H9 (cell line): Measurements from ENCODE around the gene RAPSN. TPM values are rescaled to one million over a fixed set of nuclear protein-coding genes. Genes with fewer than 3 reads are reported as not detected.

Experiments
- DNase-seq: peaks from one replicate; pipeline ENCODE4 v3.0.0-alpha.2; 2017
- H2AFZ ChIP-seq: one replicate; pipeline ENCODE4 v1.6.1; 2013; ENCODE audit warnings: mild to moderate bottlenecking, low read length, control low read depth, moderate library complexity
- H2AK5ac ChIP-seq: 2 replicates; pipeline ENCODE4 v1.6.1; 2013; ENCODE audit warnings: low read length, control low read depth, mixed read lengths; ENCODE audit not compliant: insufficient read length
- H2BK120ac ChIP-seq: one replicate; pipeline ENCODE4 v1.6.1; 2013; ENCODE audit warnings: low read depth, mild to moderate bottlenecking, low read length, control low read depth, inconsistent platforms; ENCODE audit not compliant: poor library complexity, severe bottlenecking
- H2BK12ac ChIP-seq: 2 replicates; pipeline ENCODE4 v1.6.1; 2013; ENCODE audit warnings: low read length, control low read depth, mixed read lengths, low read depth; ENCODE audit not compliant: insufficient read length
- H2BK15ac ChIP-seq: 2 replicates; pipeline ENCODE4 v1.6.1; 2013; ENCODE audit warnings: low read depth, low read length, control low read depth
- H2BK20ac ChIP-seq: one replicate; pipeline ENCODE4 v1.6.1; 2013; ENCODE audit warnings: low read depth, mild to moderate bottlenecking, low read length, control low read depth, inconsistent platforms; ENCODE audit not compliant: poor library complexity, severe bottlenecking
- H2BK5ac ChIP-seq: 2 replicates; pipeline ENCODE4 v1.6.1; 2013; ENCODE audit warnings: low read length, control low read depth, mixed read lengths; ENCODE audit not compliant: insufficient read length
- H3K14ac ChIP-seq: 2 replicates; pipeline ENCODE4 v1.6.1; 2013; ENCODE audit warnings: low read length, control low read depth; ENCODE audit not compliant: insufficient read depth
- H3K18ac ChIP-seq: 2 replicates; pipeline ENCODE4 v1.6.1; 2013; ENCODE audit warnings: low read depth, mild to moderate bottlenecking, mixed read lengths, low read length, control low read depth; ENCODE audit not compliant: insufficient read length
- H3K23ac ChIP-seq: 2 replicates; pipeline ENCODE4 v1.6.1; 2013; ENCODE audit warnings: low read length, control low read depth, mixed read lengths, low read depth; ENCODE audit not compliant: insufficient read length
- H3K23me2 ChIP-seq: 2 replicates; pipeline ENCODE4 v1.6.1; 2013; ENCODE audit warnings: low read depth, mild to moderate bottlenecking, mixed read lengths, low read length, control low read depth; ENCODE audit not compliant: insufficient read length, poor library complexity, severe bottlenecking
- H3K27ac ChIP-seq: 2 replicates; pipeline ENCODE4 v1.5.1; 2013; ENCODE audit warnings: low read length, control low read depth, mixed read lengths, low read depth; ENCODE audit not compliant: insufficient read length
- H3K27me3 ChIP-seq: 2 replicates; pipeline ENCODE4 v1.6.1; 2013; ENCODE audit warnings: low read length, control low read depth, inconsistent platforms; ENCODE audit not compliant: insufficient read depth
- H3K4ac ChIP-seq: 2 replicates; pipeline ENCODE4 v1.6.1; 2013; ENCODE audit warnings: low read depth, mild to moderate bottlenecking, control low read depth, inconsistent platforms, low read length, moderate library complexity
- H3K4me1 ChIP-seq: 2 replicates; pipeline ENCODE4 v1.6.1; 2013; ENCODE audit warnings: low read length, control low read depth, inconsistent platforms; ENCODE audit not compliant: insufficient read depth
- H3K4me2 ChIP-seq: 2 replicates; pipeline ENCODE4 v1.6.1; 2013; ENCODE audit warnings: low read length, control low read depth, mixed read lengths; ENCODE audit not compliant: insufficient read length, insufficient read depth
- H3K56ac ChIP-seq: 2 replicates; pipeline ENCODE4 v1.6.1; 2013; ENCODE audit warnings: low read depth, mild to moderate bottlenecking, mixed read lengths, low read length, control low read depth; ENCODE audit not compliant: insufficient read length
- H3K79me1 ChIP-seq: 2 replicates; pipeline ENCODE4 v1.6.1; 2013; ENCODE audit warnings: low read depth, mild to moderate bottlenecking, moderate library complexity, low read length, control low read depth, inconsistent platforms; ENCODE audit not compliant: insufficient read depth, poor library complexity, severe bottlenecking
- H3K79me2 ChIP-seq: 2 replicates; pipeline ENCODE4 v1.6.1; 2013; ENCODE audit warnings: low read length, control low read depth, inconsistent platforms; ENCODE audit not compliant: insufficient read depth
- H3K9ac ChIP-seq: 2 replicates; pipeline ENCODE4 v1.6.1; 2013; ENCODE audit warnings: low read length, control low read depth, mixed read lengths; ENCODE audit not compliant: insufficient read length; ENCODE audit errors: extremely low read depth
- H3K9me3 ChIP-seq: one replicate; pipeline ENCODE4 v1.6.1; 2013; ENCODE audit warnings: low read depth, low read length, inconsistent platforms; ENCODE audit not compliant: control insufficient read depth
- H3T11ph ChIP-seq: one replicate; pipeline ENCODE4 v1.6.1; 2013; ENCODE audit warnings: mild to moderate bottlenecking, low read length, control low read depth, inconsistent platforms
- H4K20me1 ChIP-seq: one replicate; pipeline ENCODE4 v1.6.1; 2013; ENCODE audit not compliant: control insufficient read depth, insufficient read length, insufficient read depth
- H4K5ac ChIP-seq: 2 replicates; pipeline ENCODE4 v1.6.1; 2013; ENCODE audit warnings: low read depth, mild to moderate bottlenecking, mixed read lengths, low read length, control low read depth; ENCODE audit not compliant: insufficient read length
- H4K8ac ChIP-seq: replicated peaks from 2 replicates; pipeline ENCODE4 v1.6.1; 2013; ENCODE audit warnings: low read length, control low read depth, mixed read lengths, low read depth; ENCODE audit not compliant: insufficient read length
- H4K91ac ChIP-seq: 2 replicates; pipeline ENCODE4 v1.6.1; 2013; ENCODE audit warnings: low read depth, mild to moderate bottlenecking, moderate library complexity, mixed read lengths, low read length, control low read depth; ENCODE audit not compliant: insufficient read length
- H3K27ac Mint-ChIP-seq, 3 experiments: 2 replicates in 2 of 3; 3 replicates in 1 of 3; pipeline ENCODE4 v1.8.0; 2020 to 2021; ENCODE audit warnings: mixed read lengths in 3 of 3, mild to moderate bottlenecking in 1 of 3, moderate library complexity in 1 of 3
- H3K27me3 Mint-ChIP-seq: 2 replicates; pipeline ENCODE4 v1.8.0; 2021; ENCODE audit warnings: low read depth, mild to moderate bottlenecking, moderate library complexity, mixed read lengths
- H3K36me3 Mint-ChIP-seq, 3 experiments: 2 replicates in 2 of 3; 3 replicates in 1 of 3; pipeline ENCODE4 v1.8.0; 2020 to 2021; ENCODE audit warnings: low read depth in 3 of 3, mixed read lengths in 3 of 3; ENCODE audit not compliant: insufficient read depth in 1 of 3
- H3K4me1 Mint-ChIP-seq, 2 experiments: 2 replicates each; pipeline ENCODE4 v1.8.0; 2020; ENCODE audit warnings: mixed read lengths in 2 of 2
- H3K4me3 Mint-ChIP-seq, 2 experiments: 2 replicates in 1 of 2; 3 replicates in 1 of 2; pipeline ENCODE4 v1.8.0; 2020 to 2021; ENCODE audit warnings: mild to moderate bottlenecking in 2 of 2, mixed read lengths in 2 of 2, moderate library complexity in 1 of 2
- H3K9me3 Mint-ChIP-seq, 2 experiments: 2 replicates in 1 of 2; 3 replicates in 1 of 2; pipeline ENCODE4 v1.8.0; 2020; ENCODE audit warnings: mild to moderate bottlenecking in 2 of 2, mixed read lengths in 2 of 2, moderate library complexity in 1 of 2
- WGBS: extraction: QIAGEN DNeasy Blood & Tissue Kit; methylation state at CpG from one replicate; pipeline ENCODE4 v1.1.7; 2013; ENCODE audit warnings: missing lambda C conversion rate, low lambda C conversion rate, mixed read lengths; ENCODE audit not compliant: insufficient read length; ENCODE audit errors: extremely low coverage; 5-methylcytosine and 5-hydroxymethylcytosine counted together
- total RNA-seq: library from RNA; stranded (reverse); gene quantifications from 2 replicates; pipeline ENCODE4 v1.2.1, GENCODE V29; 2021
- TF ChIP-seq, protein P1 (sequence below): fragments of 200-600 bp; sonication (generic); conservative IDR thresholded peaks from 3 replicates; pipeline ENCODE4 v1.8.0; 2021; ENCODE audit warnings: antibody characterized with exemption, mild to moderate bottlenecking

The RAPSN gene
- total RNA-seq, 1 experiment from 2014 or later = 0.48 TPM

DNA sequence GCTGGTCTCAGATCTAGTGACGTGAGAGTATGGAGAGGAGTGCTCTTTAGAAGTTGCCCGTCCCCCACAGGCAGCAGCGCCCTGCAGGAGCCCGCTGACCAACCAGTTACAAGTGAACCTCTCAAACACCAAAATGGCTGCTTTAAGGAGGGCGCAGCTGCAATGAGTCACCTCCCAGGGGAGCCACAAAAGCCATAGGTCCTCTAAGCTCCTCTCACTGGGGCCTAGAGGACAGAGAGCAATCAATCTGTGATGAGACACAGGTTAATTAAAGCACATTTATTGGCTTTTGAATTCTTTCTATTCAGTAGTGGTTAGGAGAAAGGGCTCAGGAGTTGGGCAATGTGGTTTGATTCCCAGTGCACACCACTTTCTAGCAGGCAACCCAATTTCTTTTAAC, 15.5 kb upstream of the RAPSN start:
- no peak overlapping the region for H3K18ac ChIP-seq
- H2BK15ac ChIP-seq = no peak overlapping the region
- H3K23me2 ChIP-seq = no peaks in the 10 kb centered on the region
- no peak overlapping the region for H2AFZ ChIP-seq
- Mint-ChIP-seq H3K27ac (peak overlapping the region in 2 of 3 experiments; percentile 43 to 44; a peak in 2 of 7 replicates), H3K4me3 (no peak overlapping the region), H3K36me3 (peaks cover 4 to 44% (median 20%) of the 10 kb centered on the region in 3 experiments; a peak in 6 of 7 replicates), H3K4me1 (peaks cover 38 to 48% of the 10 kb centered on the region in 2 experiments), H3K9me3 (no peaks in the 10 kb centered on the region), H3K27me3 (no peaks in the 10 kb centered on the region; the same call in none of the 2 replicates)
- no peak overlapping the region for H3K23ac ChIP-seq
- H2BK5ac ChIP-seq = no peak overlapping the region
- no peaks in the 10 kb centered on the region for H3K9me3 ChIP-seq
- no peak overlapping the region for H4K91ac ChIP-seq
- no peak overlapping the region for H2BK20ac ChIP-seq
- no peak overlapping the region for H3K14ac ChIP-seq
- TF ChIP-seq, protein P1, sequence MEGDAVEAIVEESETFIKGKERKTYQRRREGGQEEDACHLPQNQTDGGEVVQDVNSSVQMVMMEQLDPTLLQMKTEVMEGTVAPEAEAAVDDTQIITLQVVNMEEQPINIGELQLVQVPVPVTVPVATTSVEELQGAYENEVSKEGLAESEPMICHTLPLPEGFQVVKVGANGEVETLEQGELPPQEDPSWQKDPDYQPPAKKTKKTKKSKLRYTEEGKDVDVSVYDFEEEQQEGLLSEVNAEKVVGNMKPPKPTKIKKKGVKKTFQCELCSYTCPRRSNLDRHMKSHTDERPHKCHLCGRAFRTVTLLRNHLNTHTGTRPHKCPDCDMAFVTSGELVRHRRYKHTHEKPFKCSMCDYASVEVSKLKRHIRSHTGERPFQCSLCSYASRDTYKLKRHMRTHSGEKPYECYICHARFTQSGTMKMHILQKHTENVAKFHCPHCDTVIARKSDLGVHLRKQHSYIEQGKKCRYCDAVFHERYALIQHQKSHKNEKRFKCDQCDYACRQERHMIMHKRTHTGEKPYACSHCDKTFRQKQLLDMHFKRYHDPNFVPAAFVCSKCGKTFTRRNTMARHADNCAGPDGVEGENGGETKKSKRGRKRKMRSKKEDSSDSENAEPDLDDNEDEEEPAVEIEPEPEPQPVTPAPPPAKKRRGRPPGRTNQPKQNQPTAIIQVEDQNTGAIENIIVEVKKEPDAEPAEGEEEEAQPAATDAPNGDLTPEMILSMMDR = no peak
- no peaks in the 10 kb centered on the region for H4K20me1 ChIP-seq
- H3K79me1 ChIP-seq = no peaks in the 10 kb centered on the region
- no peaks in the 10 kb centered on the region; the same call in 1 of the 2 replicates for H3K4me1 ChIP-seq
- H3K79me2 ChIP-seq = no peaks in the 10 kb centered on the region
- no peak overlapping the region for H2BK12ac ChIP-seq
- no peak overlapping the region for H3K9ac ChIP-seq
- H3T11ph ChIP-seq = no peak overlapping the region
- H3K56ac ChIP-seq = no peak overlapping the region
- no peak overlapping the region for H3K4me2 ChIP-seq
- H4K5ac ChIP-seq = no peak overlapping the region
- no peaks in the 10 kb centered on the region for H3K27me3 ChIP-seq
- DNase-seq = no peak
- WGBS = no CpG with 5 or more reads among the region's 5 CpGs
- H2BK120ac ChIP-seq = no peak overlapping the region
- no peak overlapping the region for H2AK5ac ChIP-seq
- H3K27ac ChIP-seq = no peak overlapping the region
- no peak overlapping the region for H4K8ac ChIP-seq
- no peak overlapping the region for H3K4ac ChIP-seq
